Hepatocyte (in vitro differentiated cells): ENCODE measurements around the gene HOXC6.
A peak's percentile ranks its signal among the peaks of the same experiment; 100 is the strongest.

Source experiments
- EZH2 ChIP-seq: fragments of 200-600 bp; sonication (generic); IDR thresholded peaks from 2 replicates; pipeline ENCODE4 v1.6.1; 2016; ENCODE audit warnings: antibody characterized with exemption, mild to moderate bottlenecking, borderline replicate concordance
- EZH2phosphoT487 ChIP-seq: fragments of 200-600 bp; sonication (generic); IDR thresholded peaks from one replicate; pipeline ENCODE4 v1.6.1; 2018; ENCODE audit warnings: antibody characterized with exemption, mild to moderate bottlenecking, low read depth, moderate library complexity; ENCODE audit not compliant: unreplicated experiment, severe bottlenecking
- TF ChIP-seq, protein P1 (sequence below): fragments of 200-600 bp; sonication (generic); IDR thresholded peaks from 2 replicates; pipeline ENCODE4 v1.5.1; 2016; ENCODE audit warnings: antibody characterized with exemption, mild to moderate bottlenecking; ENCODE audit not compliant: poor library complexity

DNA sequence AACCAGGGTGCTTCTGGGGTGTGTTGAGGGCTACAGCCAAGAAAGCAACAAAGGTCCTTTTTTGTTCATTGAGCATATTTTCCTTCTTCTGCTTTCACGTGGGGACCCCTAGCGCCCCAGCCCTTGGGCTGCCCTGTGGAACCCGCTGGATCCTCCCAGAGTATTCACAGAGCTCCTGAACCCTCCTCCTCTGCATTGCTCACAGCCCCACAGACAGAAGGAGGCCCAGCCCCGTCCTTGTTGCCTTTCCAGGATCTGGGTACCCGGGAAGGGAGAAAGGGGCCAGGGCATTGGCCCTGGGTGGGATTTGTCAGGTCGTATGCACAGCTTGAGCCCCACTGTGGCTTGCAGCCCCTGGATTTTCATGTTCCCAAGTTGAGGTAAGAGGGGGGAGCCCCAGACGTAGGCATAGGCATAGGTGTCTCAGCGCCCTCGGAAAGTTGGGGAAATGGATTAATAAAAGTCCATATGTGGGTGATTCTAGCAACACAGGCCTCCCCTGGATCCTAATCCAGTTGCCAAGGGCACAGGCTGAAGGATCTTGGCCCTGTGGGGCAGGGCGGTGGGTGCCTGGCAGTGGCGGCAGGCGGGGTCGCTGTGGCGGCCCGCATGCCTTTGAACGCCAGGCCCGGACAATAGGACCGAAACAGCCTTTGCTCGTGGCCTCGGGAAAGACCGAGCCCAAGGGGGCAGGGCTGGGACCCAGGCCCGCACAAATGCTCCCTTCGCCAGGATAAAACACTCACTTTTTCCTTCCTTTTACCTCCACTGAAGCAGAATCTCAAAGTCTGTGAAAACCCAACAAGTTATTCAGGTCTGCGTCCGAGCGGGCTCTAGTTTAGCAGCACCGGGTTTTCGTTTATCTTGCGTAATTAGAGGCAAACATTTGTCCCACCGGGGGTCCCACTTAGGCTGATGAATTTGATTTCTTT is 46.3 kb upstream of the HOXC6 start:
- TF ChIP-seq, protein P1, sequence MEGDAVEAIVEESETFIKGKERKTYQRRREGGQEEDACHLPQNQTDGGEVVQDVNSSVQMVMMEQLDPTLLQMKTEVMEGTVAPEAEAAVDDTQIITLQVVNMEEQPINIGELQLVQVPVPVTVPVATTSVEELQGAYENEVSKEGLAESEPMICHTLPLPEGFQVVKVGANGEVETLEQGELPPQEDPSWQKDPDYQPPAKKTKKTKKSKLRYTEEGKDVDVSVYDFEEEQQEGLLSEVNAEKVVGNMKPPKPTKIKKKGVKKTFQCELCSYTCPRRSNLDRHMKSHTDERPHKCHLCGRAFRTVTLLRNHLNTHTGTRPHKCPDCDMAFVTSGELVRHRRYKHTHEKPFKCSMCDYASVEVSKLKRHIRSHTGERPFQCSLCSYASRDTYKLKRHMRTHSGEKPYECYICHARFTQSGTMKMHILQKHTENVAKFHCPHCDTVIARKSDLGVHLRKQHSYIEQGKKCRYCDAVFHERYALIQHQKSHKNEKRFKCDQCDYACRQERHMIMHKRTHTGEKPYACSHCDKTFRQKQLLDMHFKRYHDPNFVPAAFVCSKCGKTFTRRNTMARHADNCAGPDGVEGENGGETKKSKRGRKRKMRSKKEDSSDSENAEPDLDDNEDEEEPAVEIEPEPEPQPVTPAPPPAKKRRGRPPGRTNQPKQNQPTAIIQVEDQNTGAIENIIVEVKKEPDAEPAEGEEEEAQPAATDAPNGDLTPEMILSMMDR: no peak
- TF ChIP-seq EZH2: peak; percentile 51
- peak; percentile 34 for TF ChIP-seq EZH2phosphoT487
